PFSK-1 (cell line): ENCODE results near the gene CES3.

Source experiments
- FOXP2 ChIP-seq: optimal IDR thresholded peaks from 2 replicates; pipeline ENCODE3; 2011; ENCODE audit warnings: borderline replicate concordance, control low read depth, inconsistent platforms; ENCODE audit not compliant: insufficient read depth; ENCODE audit errors: extremely low read length, extremely low read depth
- POLR2AphosphoS5 ChIP-seq: IDR thresholded peaks from 2 replicates; pipeline ENCODE4 v1.6.1; 2012; ENCODE audit warnings: low read depth, mild to moderate bottlenecking, control low read depth, low read length, moderate library complexity
- SIN3A ChIP-seq: IDR thresholded peaks from 2 replicates; pipeline ENCODE4 v1.6.1; 2012; ENCODE audit warnings: mild to moderate bottlenecking, low read length, moderate library complexity, borderline replicate concordance; ENCODE audit not compliant: insufficient read depth
- TAF1 ChIP-seq: IDR thresholded peaks from 2 replicates; pipeline ENCODE4 v1.6.1; 2012; ENCODE audit warnings: low read length, control low read depth, borderline replicate concordance; ENCODE audit not compliant: insufficient read depth
- TF ChIP-seq, protein P1 (sequence below), 2 experiments: IDR thresholded peaks; 2 replicates each; pipeline versions ENCODE4 v1.6.1 to v1.8.0; 2011 to 2012; ENCODE audit warnings: low read depth in 2 of 2, low read length in 2 of 2, control low read depth in 1 of 2, inconsistent platforms in 1 of 2, mild to moderate bottlenecking in 1 of 2, moderate library complexity in 1 of 2; ENCODE audit not compliant: insufficient read depth in 1 of 2

The CES3 gene

GRCh38 chr16:66934138-66934838, 26.8 kb upstream of the CES3 start, which contains the start of gene CIAO2B:
TSS of gene CIAO2B (minus strand) at chr16:66934402. CDS start at chr16:66934364, 38 bp downstream.
- peak; percentile 61; the same call in 1 of the 2 replicates for TF ChIP-seq POLR2AphosphoS5
- TF ChIP-seq TAF1: peak; percentile 57; the same call in 1 of the 2 replicates
- no peak for TF ChIP-seq SIN3A
- peak; percentile 83 for TF ChIP-seq FOXP2

- no peak for TF ChIP-seq POLR2AphosphoS5
- TF ChIP-seq, protein P1, sequence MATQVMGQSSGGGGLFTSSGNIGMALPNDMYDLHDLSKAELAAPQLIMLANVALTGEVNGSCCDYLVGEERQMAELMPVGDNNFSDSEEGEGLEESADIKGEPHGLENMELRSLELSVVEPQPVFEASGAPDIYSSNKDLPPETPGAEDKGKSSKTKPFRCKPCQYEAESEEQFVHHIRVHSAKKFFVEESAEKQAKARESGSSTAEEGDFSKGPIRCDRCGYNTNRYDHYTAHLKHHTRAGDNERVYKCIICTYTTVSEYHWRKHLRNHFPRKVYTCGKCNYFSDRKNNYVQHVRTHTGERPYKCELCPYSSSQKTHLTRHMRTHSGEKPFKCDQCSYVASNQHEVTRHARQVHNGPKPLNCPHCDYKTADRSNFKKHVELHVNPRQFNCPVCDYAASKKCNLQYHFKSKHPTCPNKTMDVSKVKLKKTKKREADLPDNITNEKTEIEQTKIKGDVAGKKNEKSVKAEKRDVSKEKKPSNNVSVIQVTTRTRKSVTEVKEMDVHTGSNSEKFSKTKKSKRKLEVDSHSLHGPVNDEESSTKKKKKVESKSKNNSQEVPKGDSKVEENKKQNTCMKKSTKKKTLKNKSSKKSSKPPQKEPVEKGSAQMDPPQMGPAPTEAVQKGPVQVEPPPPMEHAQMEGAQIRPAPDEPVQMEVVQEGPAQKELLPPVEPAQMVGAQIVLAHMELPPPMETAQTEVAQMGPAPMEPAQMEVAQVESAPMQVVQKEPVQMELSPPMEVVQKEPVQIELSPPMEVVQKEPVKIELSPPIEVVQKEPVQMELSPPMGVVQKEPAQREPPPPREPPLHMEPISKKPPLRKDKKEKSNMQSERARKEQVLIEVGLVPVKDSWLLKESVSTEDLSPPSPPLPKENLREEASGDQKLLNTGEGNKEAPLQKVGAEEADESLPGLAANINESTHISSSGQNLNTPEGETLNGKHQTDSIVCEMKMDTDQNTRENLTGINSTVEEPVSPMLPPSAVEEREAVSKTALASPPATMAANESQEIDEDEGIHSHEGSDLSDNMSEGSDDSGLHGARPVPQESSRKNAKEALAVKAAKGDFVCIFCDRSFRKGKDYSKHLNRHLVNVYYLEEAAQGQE (IDR thresholded peaks at IDR 0.05; ENCODE audit: insufficient read depth in 1 of 2, low read depth in 2 of 2, low read length in 2 of 2): no peak
- no peak for TF ChIP-seq FOXP2
- TF ChIP-seq TAF1: no peak
- TF ChIP-seq SIN3A: no peak
These were observed 25.6 kb upstream of the CES3 start, which contains the start of gene CES2 for GRCh38 chr16:66935314-66936011. TSS of gene CES2 (plus strand) at chr16:66935516. CDS start at chr16:66935636, 120 bp downstream.

GRCh38 chr16:66936462-66936861, 24.6 kb upstream of the CES3 start:
- TF ChIP-seq, protein P1 (IDR thresholded peaks at IDR 0.05; ENCODE audit: insufficient read depth in 1 of 2, low read depth in 2 of 2, low read length in 2 of 2): no peak
- no peak for TF ChIP-seq SIN3A
- TF ChIP-seq FOXP2: no peak
- no peak for TF ChIP-seq TAF1
- TF ChIP-seq POLR2AphosphoS5: no peak

- TF ChIP-seq TAF1: no peak
- TF ChIP-seq SIN3A: no peak
- no peak for TF ChIP-seq POLR2AphosphoS5
- TF ChIP-seq, protein P1 (IDR thresholded peaks at IDR 0.05; ENCODE audit: insufficient read depth in 1 of 2, low read depth in 2 of 2, low read length in 2 of 2): no peak
- no peak for TF ChIP-seq FOXP2
These were observed 24.0 kb upstream of the CES3 start for GRCh38 chr16:66936889-66937554.

GRCh38 chr16:66937725-66938337, 23.2 kb upstream of the CES3 start:
- TF ChIP-seq, protein P1 (IDR thresholded peaks at IDR 0.05; ENCODE audit: insufficient read depth in 1 of 2, low read depth in 2 of 2, low read length in 2 of 2): no peak
- TF ChIP-seq POLR2AphosphoS5 (no peak), SIN3A (no peak), FOXP2 (no peak), TAF1 (no peak)
